Urothelium cell line (cell line): ENCODE data around the gene COMMD6.
"Not testable (repeated sequence)": the region's sequence is repeated elsewhere in the genome, so short reads cannot be mapped to it uniquely, and the experiment has no call there.

Experiments
- DNase-seq: peaks from one replicate; pipeline ENCODE4 v3.0.0; 2011; ENCODE audit warnings: low spot score, mixed read lengths
- FAIRE-seq: peaks from 2 replicates; lab custom pipeline; 2011; peaks lifted over from hg19 to GRCh38; lab: Jason Lieb, UNC

The COMMD6 gene

GRCh38 chr13:75537401-75538365 is at the start of gene COMMD6:
TSS of gene COMMD6 (minus strand) at chr13:75537841. CDS start at chr13:75537805, 36 bp downstream.
- peak; percentile 37 for FAIRE-seq

GRCh38 chr13:75585153-75585552 is 47.5 kb upstream of the COMMD6 start:
- no peak for DNase-seq
- FAIRE-seq, result no peak

More at GRCh38 chr13:75537401-75538365, at the start of gene COMMD6:
- peak; percentile 88 for DNase-seq

DNA sequence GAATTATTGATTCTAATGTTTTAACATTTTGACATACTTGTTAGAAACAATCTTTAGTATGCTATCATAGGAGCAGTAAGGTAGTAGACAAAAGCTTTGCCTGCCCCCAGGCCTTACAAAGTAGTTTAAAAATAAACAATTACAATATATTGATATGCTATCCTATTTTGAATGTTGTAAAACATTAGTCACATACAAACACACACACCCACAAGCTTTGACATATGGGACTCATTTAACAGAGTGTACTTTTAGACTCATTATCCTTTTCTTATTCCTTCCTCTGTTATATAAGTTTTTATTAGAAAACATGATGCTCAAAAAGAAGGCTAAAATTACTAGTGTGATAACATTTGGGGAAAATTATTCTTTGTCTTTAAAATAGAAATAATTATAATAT is 45.5 kb upstream of the COMMD6 start:
- FAIRE-seq (no peak), DNase-seq (no peak)

DNA sequence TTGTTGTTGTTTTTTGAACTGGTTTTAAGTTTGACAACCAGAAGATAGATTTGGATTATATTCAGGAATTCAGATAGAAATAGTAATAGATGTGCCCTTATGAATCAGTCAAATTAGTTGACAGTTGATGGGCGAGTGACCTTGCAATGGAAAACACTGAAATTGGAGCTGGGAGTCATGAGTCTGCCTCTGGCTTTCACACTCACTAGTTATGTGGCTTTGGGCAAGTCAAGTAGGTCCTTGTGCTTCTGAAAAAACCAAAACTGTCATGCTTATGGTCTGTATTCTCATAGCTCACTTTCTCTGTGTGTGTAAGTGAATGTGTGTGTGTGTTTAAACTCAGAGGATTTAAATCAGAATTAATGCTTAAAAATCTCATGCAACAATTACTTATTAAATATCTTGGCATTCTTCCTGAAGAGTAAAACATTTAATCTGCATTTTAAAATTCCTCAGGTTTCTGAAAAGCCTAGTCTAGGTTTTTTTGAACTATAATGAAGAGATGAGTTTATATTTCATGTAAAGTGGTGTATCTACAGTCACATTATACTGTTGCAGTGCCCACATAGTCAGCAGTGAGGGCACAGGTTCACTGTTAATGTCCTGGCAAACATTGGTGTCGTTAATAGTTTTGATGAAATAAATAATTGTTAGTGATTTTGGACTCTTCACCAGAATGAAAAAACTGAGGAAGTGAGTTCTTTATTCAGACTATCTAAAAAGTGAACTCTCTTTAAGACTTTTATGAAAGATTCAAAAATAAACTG is 44.4 kb upstream of the COMMD6 start:
- no peak for DNase-seq
- FAIRE-seq, result no peak

- no peak for FAIRE-seq
- no peak for DNase-seq
Observed at GRCh38 chr13:75579529-75579928, 41.9 kb upstream of the COMMD6 start.

- no peak for FAIRE-seq
- no peak for DNase-seq
Observed at GRCh38 chr13:75569576-75569975, 31.9 kb upstream of the COMMD6 start.

- no peak for FAIRE-seq
- DNase-seq, result no peak
Observed at GRCh38 chr13:75566658-75567057, 29.0 kb upstream of the COMMD6 start.

GRCh38 chr13:75558145-75558840 is 20.7 kb upstream of the COMMD6 start:
- FAIRE-seq, result no peak

GRCh38 chr13:75556961-75557360 is 19.3 kb upstream of the COMMD6 start:
- FAIRE-seq, result no peak

More at GRCh38 chr13:75558145-75558840, 20.7 kb upstream of the COMMD6 start:
- DNase-seq, result no peak

GRCh38 chr13:75555836-75556235 is 18.2 kb upstream of the COMMD6 start:
- no peak for FAIRE-seq
- no peak for DNase-seq

More at GRCh38 chr13:75556961-75557360, 19.3 kb upstream of the COMMD6 start:
- DNase-seq, result no peak

GRCh38 chr13:75554981-75555380 is 17.3 kb upstream of the COMMD6 start:
- FAIRE-seq (no peak), DNase-seq (no peak)

DNA sequence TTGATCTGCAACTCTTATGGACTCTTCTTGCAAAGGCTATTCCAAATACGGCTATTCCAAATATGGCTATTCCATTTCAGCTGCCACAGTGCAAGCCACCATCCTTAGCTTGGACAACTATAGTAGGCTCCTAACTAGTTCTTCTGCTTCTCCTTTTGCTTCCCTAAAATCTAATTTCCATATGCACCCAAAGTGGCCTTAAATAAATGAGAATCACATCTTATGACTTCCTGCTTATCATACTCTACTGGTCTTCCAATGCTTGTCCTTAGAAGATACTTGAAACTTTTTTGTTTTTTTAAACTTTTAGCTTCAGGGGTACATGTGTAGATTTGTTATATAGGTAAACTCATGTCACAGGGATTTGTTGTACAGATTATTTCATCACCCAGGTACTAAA is 16.8 kb upstream of the COMMD6 start:
- FAIRE-seq (no peak), DNase-seq (no peak)

- FAIRE-seq (no peak), DNase-seq (peak; percentile 40)
Observed at GRCh38 chr13:75550159-75550567, 12.5 kb upstream of the COMMD6 start.

GRCh38 chr13:75549262-75550158 is 11.9 kb upstream of the COMMD6 start, which contains the start of gene UCHL3:
TSS of gene UCHL3 (plus strand) at chr13:75549791. CDS start at chr13:75549821, 30 bp downstream.
- DNase-seq, result peak; percentile 93
- no peak for FAIRE-seq

DNA sequence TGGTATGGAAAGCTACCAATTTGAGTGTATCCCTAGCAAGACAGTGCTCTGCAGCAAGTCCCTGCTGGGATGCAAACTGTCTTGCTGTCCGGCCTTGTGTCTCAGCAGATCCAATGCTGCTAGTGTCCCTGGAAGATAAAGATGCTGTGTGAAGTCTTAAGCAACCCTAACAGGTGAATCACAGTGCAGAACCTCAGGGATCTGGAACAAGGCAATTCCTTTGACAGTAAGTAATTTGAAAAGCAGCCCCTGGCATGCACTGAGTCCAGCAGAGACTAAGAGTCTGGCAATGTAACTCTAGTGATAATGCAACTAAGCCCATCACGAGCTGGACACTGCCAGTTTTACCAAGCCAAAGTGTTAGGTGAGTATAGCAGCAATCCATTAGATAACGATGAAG is 10.3 kb upstream of the COMMD6 start:
- no peak for DNase-seq
- FAIRE-seq, result no peak

DNA sequence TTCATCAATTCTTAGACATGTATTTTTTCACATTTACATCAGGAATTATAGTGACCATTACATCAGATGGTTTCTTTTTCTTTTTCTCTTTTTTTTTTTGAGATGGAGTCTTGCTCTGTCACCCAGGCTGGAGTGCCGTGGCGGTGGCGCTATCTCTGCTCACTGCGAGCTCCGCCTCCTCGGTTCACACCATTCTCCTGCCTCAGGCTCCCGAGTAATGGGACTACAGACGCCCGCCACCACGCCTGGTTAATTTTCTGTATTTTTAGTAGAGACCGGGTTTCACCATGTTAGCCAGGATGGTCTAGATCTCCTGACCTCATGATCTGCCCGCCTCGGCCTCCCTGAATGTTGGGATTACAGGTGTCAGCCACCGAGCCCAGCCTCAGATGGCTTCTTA is 7.7 kb upstream of the COMMD6 start:
- not testable (repeated sequence) for DNase-seq, FAIRE-seq

DNA sequence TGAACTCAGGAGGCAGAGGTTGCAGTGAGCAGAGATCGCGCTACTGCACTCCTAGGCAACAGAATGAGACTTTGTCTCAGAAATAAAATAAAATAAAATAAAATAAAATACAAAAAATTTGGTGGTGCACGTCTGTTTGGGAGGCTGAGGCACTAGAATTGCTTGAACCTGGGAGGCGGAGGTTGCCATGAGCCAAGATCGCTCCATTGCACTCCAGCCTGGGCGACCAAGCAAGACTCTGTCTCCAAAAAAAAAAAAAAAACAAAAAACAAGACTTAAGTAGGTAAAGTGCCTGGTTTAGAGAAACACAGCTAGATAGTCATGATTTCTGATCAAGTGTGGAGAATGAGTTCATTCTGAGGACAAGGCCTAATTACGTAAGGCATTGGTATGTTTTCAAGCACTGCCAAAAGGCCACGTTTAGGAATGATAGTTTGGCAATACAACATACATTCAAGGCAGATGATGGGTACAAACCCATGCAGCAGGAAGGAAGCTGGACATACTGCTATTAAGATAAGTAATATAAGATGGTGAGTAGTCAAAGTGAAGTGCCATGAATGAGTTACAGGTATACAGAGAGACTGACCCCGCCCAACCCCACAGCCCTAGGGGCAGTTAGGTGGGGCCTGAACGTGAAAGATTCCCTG is 7.2 kb upstream of the COMMD6 start:
- no peak for FAIRE-seq
- no peak for DNase-seq

DNA sequence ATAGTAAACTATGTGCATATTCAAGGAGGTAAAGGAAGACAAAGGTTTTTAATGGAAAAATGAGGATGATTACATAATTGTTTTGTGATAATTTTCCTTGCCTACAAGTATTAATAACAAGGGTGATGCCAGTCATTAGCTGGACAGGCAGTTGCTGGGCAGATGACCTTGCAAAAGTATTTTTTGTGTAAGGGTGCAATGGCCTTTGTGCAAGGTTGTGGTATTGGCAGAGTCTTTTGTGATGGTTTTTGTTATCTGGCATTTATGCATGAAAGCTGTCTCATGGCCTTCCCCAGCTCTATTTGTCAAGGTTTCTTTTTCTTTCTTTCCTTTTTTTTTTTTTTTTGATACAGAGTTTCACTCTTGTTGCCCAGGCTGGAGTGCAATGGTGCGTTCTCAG is 4.3 kb upstream of the COMMD6 start:
- DNase-seq, result no peak
- FAIRE-seq, result no peak

DNA sequence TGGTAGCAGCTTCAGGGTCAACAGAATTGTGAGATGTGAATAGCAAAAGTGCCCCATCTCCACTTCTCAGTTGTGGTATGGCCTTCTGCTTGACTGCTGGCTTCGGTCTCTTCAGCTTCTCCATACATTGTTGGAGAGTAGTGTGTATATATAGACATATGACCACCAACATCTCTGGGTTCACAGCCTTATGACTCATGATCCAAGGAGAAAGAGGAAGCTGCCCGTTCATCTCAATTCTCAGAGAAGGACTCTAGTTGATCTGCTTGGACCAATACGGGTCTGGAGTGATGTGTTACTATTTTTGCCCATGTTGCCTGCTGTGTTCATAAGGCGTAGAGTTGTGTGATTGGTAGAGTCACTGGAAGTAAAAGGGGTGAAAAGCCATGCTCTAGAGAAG is 3.6 kb upstream of the COMMD6 start:
- FAIRE-seq (no peak), DNase-seq (no peak)
